GM18519 (cell line): Measurements from ENCODE around the gene FGF9.

ENCODE experiments used
- ATAC-seq: cut with Tn5 transposase; IDR thresholded peaks from one replicate; pipeline ENCODE4 v1.9.1; 2021; ENCODE audit warnings: mild to moderate bottlenecking, moderate library complexity; ENCODE audit not compliant: unreplicated experiment, low FRiP score

Gene FGF9

DNA sequence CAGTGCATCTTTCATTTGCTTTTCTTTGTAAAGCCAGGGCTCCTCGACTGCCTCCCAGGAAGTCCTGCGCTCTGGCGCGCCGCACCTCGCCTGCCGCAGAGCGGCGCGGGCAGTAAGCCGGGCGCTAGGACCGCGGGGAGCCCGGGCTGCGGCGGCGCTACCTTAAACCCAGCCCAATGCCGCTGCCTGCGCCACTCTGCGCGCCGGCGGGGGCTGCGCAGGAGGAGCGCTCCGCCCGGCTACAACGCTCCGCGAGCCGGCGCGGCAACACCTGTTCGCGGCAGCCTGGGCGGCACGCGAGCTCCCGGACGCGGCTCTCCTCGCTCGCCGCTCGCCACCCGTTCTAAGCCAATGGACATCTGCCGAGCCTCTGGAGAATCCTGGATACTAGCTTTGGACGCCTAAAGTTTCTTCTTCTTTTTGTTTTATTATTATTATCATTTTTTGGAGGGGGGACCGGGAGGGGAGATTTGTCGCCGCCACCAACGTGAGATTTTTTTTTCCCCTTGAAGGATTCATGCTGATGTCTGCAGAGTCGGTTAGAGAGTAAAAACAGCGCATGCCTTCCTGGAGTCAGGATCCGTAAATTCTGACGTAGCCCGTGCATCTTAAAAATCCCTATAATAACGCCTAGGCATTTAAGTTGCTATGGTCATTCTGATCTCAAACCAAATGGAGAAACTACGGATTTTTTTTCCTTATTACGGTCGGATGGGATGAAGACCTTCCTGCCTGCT, at the start of gene FGF9:
Gene FGF9 (plus strand): TSS at position 191 of the 737 bp plus-strand sequence. CDS start 840 bp downstream, outside the sequence.
- peak; percentile 73 for ATAC-seq

DNA sequence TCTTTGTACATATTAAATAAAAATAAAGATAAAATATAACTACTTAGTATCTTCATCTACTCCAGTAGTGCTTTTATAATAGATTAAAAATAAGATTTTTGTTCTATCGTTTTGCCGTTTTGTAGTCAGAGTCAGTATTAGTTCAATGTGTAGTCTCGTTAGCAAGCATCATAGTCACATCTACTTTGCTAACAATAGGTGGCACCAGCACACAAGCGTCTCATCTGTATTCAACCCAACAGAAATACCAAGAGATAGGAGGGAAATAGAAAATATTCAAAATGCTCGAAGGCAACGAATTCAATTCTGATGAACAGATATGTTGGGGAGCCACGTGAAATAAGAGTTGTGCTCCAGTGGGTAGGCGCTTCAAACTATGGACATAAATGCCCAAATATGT, 45.5 kb upstream of the FGF9 start:
- ATAC-seq = no peak

DNA sequence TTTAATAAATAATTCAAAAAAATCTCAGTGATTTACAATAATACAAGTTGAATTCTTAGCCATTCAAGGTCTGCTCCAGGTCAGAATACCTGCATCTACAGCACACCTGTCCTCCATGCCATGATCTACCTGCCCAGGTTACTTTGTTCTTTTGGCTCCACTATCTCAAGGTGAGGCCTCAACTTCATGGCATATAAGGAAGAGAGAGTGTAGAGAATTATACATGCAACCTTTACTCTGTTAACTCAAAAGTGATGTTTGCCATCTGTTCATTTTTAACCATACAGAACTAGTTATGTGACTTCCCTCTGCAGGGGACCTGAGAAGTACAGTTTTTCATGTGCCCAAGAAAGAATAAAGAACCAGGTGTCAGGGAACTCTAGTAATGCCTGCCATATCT, 38.7 kb upstream of the FGF9 start:
- ATAC-seq = no peak

DNA sequence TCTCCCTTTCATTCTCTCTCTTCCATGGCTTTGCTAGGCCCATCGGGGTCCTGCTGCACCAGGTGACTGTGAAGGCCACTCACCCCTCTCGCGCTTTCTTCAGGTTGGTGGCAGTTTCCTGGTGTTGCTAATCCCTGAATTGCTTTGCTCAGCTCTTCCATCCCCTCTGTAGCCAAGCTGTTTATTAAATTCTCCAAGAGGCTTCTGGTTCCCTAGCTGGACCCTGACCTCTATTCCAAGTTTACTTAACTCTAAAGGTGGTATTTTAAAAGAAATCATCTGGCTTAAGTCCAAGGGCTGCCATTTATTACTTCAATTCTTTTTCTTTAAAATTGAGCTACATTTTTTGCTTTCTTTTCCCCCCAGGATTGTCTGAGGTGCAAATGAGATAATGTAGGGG, 34.2 kb upstream of the FGF9 start:
- ATAC-seq = no peak

DNA sequence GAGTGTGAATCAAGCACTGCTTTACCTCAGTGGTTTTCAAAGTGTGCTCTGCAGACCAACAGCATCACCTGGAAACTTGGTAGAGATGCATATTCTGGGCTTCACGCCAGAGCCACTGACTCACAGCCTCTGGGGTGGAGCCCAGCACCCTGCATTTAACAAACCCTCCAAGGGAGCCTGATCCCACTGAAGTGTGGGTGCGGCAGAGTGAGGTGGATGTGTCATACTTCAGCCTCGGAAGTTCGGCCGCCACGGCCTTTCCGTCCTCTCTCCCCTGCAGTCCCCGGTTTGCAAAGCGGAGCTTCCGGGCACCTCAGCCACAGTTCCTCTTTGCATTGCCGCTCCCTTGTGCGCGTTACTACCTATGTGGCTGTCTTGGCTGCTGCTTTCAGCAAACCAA, 33.6 kb upstream of the FGF9 start:
- no peak for ATAC-seq

DNA sequence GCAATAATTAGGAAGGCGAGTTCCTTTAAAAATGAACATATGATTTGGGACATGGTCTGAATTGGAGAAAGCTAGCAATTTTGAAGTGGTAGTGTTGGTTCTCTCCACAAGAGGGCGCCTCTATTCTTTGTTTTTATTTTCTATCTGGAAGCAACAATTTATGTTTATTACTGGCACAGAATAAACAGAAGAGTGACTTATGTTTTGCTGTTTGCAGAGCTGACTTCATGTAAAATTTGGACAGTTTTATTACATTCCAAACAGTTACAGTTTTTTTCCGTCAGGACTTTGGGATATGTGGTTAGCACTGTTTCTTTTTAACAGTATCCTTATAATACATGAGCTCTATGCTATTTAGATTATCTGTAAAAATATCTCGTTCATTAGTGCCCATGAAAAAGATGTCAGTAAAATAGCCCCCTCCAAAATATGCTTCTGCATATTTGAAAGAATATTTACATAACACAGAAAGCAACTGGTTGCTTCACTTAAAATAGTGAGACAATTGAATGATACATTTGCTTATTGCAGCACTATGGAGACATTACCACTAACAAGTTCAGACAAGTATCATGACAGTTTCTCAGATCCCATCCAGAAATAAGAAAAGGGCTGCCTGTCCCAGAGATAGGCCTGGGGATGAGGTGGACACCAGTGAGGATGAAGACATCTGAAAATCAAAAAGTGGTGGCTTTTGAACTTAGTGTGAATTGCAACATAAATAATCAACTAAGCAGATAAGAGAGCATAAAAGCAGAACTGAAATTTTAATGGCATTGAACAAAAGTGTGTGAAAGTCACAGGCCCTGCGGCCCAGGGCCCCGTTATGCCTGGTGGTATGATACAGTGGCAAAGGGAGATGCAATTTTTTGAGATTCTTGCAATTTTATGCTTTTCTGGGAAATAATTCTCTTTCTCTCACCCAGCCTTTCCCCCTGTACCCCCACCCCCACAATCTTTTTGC, 32.3 kb upstream of the FGF9 start:
- ATAC-seq = no peak

DNA sequence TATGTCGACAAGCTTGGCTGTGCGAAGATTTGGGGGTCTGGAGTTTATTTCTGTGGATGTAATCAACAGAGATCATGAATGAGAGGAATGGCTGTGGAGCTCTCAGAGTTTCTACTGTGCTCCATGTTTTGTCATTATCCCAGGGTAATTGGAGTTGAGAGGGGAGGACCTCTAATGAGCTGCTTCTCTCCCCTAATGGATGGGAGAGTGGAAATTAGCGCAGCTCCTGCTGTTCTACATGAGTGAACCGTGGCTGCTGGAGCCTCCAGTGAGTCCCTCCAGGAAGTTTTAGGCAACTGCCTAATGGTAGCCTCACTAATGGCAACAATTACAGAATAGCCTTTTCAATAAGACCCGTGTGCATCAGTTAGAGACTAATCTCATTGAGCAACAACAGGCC, 31.3 kb upstream of the FGF9 start:
- ATAC-seq = no peak

DNA sequence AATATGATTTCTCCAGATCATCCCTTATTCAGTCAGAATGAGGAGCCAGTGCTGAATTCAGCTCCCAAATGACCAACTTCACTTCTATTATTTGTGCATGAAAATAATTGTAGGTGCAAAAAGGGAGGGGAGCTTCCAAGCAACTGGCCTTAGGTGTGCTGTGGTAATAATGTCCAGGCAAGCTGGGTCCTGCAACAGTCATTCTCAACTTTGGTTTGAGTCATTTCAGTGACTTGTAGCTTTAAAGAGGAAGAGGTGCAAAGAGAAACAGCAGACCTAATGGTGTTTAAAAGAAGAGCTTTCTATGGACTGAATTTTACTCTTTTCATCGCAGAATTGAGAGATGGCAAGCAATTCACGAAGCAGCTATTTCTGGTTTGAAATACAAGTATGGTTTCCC, 29.2 kb upstream of the FGF9 start:
- no peak for ATAC-seq

DNA sequence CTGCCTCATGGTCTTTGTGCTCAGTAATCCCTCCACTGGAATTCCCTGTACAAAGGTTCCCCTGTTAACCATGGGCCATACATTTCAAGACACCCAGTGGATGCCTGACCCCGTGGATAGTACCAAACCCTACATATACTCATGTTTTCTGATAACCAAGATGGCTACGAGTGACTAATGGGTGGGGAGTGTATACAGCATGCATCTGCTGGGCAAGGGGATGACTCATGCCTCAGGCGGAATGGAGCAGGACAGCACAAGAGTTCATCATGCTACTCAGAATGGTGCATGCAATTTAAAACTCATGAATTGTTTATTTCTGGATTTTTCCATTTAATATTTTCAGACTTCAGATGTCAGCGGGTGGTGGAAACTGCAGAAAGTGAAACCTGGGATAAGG, 13.3 kb upstream of the FGF9 start:
- no peak for ATAC-seq

DNA sequence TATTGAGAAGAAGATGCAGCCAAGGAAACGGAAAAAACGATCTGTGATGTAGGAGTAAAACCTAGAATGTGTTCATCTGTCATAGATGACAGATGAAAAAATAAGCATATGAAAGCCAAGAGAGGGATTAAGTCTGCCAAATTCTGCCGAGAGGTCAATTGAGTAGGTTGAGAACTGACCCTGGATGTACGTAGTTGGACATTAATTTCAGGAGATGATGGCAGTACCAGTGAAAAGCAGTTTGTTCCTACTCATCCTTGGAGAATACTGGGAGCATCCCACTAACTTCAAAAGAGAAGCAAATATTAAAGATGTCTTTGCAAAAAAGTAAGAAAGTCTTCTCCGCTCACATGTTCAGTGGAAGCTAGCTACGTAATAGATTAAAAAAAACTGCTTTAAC, 11.8 kb upstream of the FGF9 start:
- no peak for ATAC-seq

DNA sequence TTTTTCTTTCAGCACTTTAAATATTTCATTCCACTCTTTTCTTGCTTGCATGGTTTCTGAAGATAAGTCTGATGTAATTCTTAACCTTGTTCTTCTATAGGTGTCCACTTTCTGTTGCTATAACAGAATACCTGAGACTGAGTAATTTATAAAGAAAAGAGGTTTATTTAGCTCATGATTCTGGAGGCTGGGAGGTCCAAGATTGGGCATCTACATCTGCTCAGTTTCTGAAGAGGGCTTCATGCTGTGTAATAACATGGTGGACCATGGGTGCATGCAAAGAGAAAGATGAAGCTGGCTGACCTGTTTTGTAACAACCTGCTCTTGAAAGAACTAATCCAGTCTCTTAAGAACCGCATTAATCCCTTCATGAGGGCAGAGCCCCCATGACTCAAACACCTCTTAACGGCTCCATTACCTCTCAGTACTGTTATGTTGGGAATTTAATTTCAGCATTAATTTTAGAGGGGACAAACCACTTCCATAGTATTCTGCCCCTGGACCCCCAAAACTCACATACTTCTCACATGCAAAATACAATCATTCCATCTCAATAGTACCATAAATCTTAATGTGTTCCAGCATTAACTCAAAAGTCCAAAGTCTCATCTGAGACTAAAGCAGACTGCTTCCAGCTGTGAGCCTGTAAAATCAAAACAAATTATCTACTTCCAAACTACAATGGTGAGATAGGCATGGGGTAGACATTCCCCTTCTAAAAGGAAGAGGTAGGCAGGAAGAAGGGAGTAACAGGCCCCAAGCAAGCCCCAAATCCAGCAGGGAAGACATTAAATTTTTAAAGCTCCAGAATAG, 9.6 kb upstream of the FGF9 start:
- no peak for ATAC-seq

DNA sequence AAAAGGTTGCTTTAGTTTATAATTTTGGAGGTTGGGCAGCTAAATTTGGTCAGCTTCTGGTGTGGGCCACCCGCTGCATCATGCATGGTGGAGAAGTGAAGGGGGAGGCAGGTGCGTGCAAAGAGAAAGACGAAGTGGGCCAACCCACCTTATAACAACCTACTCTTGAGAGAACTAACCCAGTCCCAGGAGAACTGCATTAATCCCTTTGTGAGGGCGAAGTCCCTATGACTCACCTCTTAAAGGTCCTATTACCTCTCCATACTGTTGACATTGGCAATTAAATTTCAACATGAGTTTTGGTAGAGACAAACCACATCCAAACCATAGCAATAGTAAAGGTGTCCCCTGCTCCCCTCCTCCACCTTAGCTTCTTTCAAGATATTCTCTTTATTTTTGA, 7.7 kb upstream of the FGF9 start:
- no peak for ATAC-seq

DNA sequence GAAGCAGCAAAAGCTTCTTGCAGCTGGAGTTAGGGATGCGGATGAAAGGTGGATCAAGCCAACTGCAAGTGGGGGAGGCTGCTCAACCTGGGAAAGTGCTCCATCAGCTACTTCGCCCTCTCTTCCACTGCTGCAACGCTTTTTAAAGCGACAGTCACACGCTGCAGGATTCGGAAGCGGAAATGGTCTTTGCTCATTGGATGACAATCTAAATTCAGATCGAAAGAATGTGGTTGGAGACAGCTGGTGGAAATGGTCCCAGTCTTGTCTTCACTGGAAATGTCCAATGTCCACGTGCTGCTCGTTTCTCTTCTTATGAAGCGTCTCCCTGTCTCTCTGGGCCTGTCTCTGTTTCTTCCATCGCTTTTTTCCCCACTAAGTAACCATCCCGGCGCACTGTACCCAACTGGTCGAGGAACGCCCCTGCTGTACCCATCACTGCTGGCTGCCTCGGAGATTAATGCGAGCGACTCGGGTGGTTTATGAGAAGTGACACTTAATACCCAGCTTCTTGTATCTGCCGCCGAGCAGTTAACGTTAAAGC, 2.1 kb upstream of the FGF9 start:
- ATAC-seq = no peak

DNA sequence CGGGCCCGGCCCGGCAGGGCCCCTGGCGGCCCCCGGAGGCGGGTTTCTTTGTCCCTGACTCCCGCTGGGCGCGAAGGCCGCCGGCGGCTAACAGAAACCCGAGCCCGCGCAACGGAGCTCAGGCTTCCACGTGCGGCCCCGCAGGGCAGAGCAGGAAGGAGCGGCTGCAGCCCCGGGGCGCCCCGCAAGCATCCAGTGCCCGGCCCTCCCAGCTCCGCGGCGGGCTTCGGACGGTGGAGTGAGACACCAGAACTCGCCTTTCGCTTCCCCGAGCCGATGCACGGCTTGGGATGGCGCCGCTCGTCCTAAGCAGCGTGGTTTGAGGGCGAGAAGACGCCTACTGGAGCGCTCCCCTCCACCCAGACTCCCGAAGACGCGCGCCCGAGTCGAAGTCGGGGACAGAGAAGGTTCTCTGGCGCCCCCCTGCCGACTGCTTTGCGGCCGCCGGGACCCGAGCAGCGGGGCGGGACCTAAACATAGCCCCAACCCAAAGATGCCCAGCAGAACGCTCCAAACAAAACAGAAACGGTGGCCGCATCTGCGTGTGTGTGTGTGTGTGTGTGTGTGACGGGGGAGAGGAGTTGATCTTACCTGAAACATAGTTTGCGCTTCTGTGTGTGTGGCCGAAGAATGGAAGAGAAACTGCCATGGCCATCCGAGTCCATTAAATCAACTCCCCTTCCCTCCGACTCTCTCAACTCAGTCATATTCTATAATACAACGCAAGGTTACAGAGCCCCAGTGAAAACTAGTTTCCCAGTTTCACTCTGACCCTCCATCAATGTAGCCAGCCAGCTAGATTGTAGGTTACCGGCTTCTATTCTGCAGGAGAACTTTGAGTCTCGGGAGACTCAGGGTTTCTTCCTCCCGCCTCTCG, 629 bp upstream of the FGF9 start:
- ATAC-seq = peak; percentile 2

DNA sequence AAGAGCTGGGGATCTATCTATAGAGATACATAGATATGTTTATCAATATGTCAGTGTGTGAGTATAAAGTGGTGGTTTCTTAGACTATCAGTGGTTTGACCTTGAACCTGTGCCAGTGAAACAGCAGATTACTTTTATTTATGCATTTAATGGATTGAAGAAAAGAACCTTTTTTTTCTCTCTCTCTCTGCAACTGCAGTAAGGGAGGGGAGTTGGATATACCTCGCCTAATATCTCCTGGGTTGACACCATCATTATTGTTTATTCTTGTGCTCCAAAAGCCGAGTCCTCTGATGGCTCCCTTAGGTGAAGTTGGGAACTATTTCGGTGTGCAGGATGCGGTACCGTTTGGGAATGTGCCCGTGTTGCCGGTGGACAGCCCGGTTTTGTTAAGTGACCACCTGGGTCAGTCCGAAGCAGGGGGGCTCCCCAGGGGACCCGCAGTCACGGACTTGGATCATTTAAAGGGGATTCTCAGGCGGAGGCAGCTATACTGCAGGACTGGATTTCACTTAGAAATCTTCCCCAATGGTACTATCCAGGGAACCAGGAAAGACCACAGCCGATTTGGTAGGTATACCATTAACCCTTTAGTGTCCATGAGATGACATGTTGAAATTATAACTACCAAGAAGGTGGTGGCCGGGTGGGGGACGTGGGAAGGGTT, 880 bp downstream of the FGF9 start:
- no peak for ATAC-seq

DNA sequence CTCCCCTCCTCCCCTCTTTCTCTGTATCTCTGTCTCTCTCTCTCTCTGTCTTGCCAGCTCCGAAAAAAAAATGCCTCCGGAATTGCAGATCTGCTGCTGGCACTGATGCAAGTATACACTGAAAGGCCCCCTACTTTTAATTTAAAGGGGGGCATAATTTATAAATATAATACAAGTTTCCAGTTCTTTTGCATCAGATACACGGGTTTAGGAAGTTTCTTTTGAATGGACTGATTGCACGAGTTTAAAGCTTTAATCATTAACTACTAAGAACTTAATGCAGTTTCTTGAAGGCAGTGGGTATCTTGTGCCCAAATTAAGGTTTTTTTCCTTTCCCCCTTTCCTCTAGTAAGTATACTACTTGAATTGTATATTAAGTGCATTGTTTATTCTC, 1.4 kb downstream of the FGF9 start:
- ATAC-seq = no peak

DNA sequence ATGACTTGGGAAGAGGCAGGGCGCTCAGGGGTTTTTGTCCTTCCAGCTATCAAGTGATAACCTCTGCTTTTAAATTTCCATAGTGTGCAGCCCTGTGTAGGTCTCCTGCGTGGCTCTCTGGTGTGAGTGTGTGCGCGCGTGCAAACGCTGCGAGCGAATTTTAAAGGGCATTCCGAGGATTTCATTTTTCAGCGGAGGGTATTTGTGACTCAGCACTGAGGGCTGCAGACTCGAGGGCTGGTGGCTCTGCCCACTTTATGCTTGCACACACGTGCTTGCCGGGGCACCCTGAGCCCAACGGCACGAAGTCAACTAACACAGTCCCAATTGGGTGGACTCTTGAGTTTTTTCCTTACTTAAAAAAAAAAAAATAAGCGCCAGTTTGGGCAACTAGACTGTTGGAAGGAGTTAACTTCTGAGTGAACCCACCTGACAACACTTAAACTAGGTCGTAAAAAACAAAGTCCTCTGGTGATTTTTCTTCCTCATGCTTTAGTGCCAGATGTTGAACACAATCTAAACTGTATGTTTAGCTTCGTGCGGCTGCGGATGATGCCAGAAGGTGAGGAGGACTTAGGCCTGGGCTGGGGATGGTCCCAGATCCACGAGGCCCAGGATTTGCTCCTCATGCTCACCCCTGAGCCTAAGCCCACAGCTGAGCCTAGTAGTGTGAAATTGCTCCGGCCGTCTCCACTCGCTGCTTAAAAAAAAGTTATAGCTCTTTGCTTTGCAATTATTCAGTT, 2.1 kb downstream of the FGF9 start:
- ATAC-seq = no peak

DNA sequence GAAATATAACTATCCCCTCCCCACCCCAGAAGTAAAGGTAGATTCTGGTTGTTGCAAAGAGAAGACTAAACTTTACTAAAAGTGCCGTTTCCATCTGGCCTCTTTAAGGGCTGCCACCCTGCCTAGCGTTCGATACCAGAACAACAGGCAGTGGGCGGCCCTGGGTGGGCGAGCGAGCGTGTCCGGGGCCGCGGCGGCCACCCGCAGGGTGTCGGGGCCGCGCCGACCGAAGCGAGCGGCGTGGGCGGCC, 2.6 kb downstream of the FGF9 start:
- ATAC-seq = no peak
